Bladder microvascular endothelial cell (primary cell): Measurements from ENCODE around the gene TM4SF5. TPM values are rescaled to one million over a fixed set of nuclear protein-coding genes. Genes with fewer than 3 reads are reported as not detected.

Source experiments
- total RNA-seq: library from RNA; depleted of rRNA; stranded (reverse); fragments of >200 nt; gene quantifications from 2 replicates; pipeline ENCODE4 v1.2.3, GENCODE V29; 2014

Gene TM4SF5, protein sequence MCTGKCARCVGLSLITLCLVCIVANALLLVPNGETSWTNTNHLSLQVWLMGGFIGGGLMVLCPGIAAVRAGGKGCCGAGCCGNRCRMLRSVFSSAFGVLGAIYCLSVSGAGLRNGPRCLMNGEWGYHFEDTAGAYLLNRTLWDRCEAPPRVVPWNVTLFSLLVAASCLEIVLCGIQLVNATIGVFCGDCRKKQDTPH
- total RNA-seq, result not detected in 2 replicates

DNA sequence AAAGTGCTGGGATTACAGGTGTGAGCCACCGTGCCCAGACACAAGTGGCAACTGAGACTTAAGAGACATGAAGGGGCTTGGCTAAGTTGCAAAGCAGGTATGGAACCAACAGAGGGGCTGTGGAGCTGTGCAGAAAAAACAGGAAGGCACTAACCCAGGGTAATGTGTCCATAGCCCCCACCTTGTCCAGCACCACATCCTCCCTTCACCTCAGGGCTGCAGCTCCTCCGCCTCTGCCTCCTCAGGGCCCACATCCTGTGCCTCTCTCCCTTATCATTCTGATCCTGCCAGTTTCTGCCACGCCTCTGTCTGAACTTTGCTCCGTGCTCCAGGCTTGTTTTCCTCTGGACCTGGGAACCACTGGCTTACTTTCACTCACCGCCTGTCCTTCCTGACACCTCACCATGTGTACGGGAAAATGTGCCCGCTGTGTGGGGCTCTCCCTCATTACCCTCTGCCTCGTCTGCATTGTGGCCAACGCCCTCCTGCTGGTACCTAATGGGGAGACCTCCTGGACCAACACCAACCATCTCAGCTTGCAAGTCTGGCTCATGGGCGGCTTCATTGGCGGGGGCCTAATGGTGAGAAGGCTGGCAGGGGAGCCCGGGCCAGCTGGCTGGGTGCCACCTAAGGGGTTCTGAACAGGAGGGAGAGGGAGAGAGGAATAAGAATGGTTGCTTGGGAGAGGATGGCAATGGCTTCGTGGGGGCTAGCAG is at the start of gene TM4SF5:
Gene TM4SF5 (plus strand): TSS at position 368 of the 716 bp plus-strand sequence. CDS start 37 bp downstream, at position 405.

DNA sequence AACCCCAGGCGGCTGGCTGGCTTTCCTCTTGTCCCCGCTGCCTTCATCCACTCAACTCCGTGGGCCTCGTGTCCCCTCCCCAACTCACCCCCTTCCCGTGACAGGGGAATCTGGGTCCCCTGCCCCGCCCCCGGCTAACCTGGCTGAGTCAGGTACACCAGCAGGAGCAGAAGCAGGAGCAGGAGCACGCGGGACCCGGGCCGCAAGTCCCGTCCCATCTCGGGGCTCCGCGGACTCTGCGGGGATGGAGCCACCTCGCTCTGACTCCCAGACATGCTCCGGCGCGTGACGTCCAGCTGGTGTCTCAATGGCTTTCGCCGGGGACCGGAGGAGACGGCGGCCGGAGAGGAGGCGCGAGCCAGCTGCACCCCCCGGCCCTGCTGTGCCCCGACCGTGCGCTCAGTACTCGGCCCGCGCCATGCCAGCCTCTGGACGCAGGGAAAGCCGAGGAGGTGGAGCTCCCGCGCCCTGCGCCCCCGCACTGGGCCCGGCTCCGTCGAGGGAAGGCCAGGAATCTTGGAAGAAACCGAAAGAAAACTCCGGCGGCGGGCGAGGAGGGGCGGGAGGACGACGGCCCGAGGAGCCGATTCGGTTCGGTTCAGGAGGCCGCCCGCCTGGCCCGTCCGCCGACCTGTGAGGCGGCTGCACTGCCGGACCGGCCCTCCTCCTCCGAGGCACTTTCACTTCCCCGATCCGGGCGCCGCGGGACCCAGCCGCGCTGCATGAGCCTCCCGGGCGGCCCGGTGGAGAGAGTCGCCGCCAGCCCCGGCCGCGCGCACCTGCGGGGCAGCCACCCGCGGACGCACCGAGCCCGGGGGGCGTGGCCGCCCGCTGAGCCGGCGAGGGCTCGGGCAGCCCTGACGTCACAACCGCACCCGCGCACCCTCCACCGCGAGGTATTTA is 32.3 kb upstream of the TM4SF5 start, which contains the start of the genes CXCL16 and ZMYND15:
Gene CXCL16 (minus strand): TSS at position 807 of the 903 bp plus-strand sequence. CDS start 589 bp downstream, at position 218.
Gene ZMYND15 (plus strand): TSS at position 712 of the 903 bp plus-strand sequence. CDS start 716 bp downstream, outside the sequence.

DNA sequence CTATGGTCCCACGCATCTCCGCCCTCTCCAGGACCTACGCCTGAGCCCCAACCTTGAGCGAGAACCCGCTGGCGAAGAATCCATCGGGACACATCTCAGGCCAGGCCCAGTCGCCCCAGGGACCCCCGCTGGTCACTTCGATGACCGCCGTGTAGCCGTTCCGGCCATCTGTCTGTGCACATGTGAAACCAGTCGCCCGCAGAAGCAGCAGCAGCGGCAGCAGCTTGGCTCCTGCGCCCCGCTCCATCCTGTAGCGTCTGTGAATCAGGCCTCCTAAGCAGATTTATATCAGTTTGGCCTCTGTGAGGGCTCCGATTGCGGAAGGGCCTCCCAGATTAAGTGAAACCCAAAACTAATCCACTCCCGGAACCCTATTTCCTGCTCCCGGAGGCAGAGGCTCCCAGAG is 14.4 kb downstream of the TM4SF5 start, which contains the start of gene VMO1:
Gene VMO1 (minus strand): TSS at position 259 of the 406 bp plus-strand sequence. CDS start 12 bp downstream, at position 247.

DNA sequence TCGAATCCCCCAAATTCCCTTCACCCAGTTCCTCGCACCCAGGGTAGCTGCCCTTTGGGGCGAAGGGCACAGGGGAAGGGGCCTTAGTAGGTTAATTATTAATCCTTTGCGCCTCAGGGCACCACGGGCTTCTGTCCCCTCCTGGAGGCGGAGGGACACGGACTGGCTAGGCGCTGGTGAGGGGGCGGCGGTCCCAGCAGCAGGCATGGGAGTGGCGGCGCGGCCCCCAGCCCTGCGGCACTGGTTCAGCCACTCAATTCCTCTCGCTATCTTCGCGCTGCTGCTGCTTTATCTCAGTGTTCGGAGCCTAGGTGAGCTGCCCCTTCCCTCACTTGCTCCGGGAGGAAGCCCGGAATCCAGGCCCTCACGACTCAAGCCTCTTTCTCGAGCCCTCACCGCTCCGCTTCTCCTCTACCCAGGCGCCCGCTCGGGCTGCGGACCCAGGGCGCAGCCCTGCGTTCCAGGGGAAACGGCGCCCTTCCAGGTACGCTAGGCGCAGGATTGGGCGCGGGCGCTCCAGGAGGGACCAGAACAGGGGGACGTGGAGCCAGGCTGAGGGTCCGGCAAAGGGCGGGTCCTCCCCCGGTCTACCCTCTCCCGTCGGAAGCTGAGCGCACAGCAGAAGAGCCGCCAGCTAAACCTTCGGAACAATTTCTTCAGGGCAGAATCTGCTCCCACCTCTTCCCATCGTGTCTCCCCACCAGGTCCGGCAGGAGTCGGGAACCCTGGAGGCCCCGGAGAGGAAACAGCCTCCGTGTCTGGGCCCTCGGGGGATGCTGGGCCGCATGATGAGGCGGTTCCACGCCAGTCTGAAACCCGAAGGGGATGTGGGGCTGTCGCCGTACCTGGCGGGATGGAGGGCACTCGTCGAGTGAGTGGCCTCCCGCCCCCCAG is 17.4 kb downstream of the TM4SF5 start, which contains the start of gene GLTPD2:
Gene GLTPD2 (plus strand): TSS at position 158 of the 894 bp plus-strand sequence. CDS start 48 bp downstream, at position 206.

DNA sequence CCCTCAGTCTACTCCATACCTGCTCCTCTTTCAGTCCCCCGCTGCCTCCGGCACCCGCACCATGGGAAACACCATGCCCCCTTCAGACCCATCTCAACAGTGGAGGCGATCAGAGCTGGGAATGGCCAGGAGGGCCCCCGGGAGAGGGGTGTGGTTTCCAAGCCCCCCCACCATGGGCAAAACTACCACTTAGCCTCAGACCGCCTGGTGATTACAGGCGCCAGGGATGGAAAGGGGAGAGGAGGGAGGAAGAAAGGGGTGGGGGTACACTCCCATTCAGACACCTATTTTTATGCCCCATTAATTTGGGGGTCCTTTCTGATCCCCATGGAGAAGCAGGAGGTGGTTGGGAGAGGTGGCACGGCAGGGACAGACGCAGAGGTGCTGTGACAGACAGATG is 30.5 kb downstream of the TM4SF5 start, which contains the start of gene C17orf114:
Gene C17orf114 (minus strand): TSS at position 101 of the 400 bp plus-strand sequence.

DNA sequence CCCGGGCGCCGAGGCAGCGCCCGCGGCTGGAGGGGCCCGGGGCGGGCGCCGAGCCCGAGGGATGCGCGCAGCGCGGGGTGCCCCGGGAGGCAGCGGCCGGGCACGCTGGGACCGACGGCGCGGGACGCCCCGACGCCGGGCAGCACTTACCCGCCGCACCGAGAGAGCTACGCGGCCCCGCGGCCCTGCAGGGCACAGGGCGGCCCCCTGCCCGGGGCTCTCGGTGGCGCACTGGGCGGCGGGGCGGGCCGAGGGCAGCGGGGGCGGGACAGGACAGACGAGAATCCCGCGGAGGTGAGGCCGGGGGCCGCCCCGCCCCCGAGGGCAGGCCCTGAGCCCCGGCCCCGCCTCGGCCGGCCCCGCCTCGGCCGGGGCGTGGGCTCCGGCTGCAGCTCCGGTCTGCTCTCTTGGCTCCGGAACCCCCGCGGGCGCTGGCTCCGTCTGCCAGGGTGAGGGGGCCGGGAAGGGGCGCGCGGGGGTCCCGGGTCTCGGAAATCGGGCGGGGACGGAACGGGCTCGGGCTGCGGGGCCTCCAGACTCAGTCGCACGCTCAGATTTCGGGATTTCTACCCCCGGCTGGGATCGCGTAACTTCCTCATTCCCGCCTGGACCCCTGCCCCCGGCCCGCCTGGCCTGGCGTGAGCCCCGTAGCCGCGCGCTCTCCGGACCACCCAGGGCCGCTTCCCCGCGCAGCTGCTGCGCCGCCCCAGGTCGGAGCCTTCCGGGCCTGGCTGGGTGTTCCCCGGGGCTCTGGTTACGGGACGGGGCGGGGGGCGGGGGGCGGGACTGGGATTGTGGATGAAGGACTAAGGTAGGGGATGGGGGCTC is 35.3 kb downstream of the TM4SF5 start, which contains the start of gene PLD2:
Gene PLD2 (plus strand): TSS at position 376 of the 828 bp plus-strand sequence. CDS start 621 bp downstream, outside the sequence.

Other genes with a start within 250 kb of the TM4SF5 start
- gene MYBBP1A, start 216.5 kb upstream of the TM4SF5 start, total RNA-seq, result 33.4 and 42.7 TPM in 2 replicates
- under 0.01 TPM in 1 of 2 replicates, not detected in the other for gene GGT6, start 211.3 kb upstream of the TM4SF5 start, total RNA-seq
- not detected in 2 replicates for gene SMTNL2, start 187.4 kb upstream of the TM4SF5 start, total RNA-seq
- gene ALOX15, start 130.2 kb upstream of the TM4SF5 start, total RNA-seq, result not detected in 2 replicates
- 8.4 and 37.8 TPM in 2 replicates for gene PELP1, start 67.7 kb upstream of the TM4SF5 start, total RNA-seq
- 3.9 and 6.3 TPM in 2 replicates for gene ARRB2, start 61.3 kb upstream of the TM4SF5 start, total RNA-seq
- gene MED11, start 40.5 kb upstream of the TM4SF5 start, total RNA-seq, result 9.2 and 9.8 TPM in 2 replicates
- gene ZMYND15, start 32.1 kb upstream of the TM4SF5 start, total RNA-seq, result 0.19 TPM in 1 of 2 replicates, not detected in the other
- gene CXCL16, start 32.0 kb upstream of the TM4SF5 start, total RNA-seq, result 1.3 and 2.6 TPM in 2 replicates
- gene VMO1, start 14.5 kb downstream of the TM4SF5 start, total RNA-seq, result 0.13 TPM in 1 of 2 replicates, not detected in the other
- not detected in 2 replicates for gene GLTPD2, start 17.1 kb downstream of the TM4SF5 start, total RNA-seq
- 139 and 176 TPM in 2 replicates for gene PSMB6, start 24.3 kb downstream of the TM4SF5 start, total RNA-seq
- 26.4 and 39.3 TPM in 2 replicates for gene PLD2, start 35.3 kb downstream of the TM4SF5 start, total RNA-seq
- 30.0 and 78.7 TPM in 2 replicates for gene MINK1, start 61.5 kb downstream of the TM4SF5 start, total RNA-seq
- gene C17orf107, start 127.7 kb downstream of the TM4SF5 start, total RNA-seq, result 0.49 and 1.1 TPM in 2 replicates
- 0.31 and 0.32 TPM in 2 replicates for gene CHRNE, start 131.2 kb downstream of the TM4SF5 start, total RNA-seq
- gene GP1BA, start 160.4 kb downstream of the TM4SF5 start, total RNA-seq, result 0.13 TPM in 1 of 2 replicates, not detected in the other
- 45.8 and 61.3 TPM in 2 replicates for gene SLC25A11, start 168.2 kb downstream of the TM4SF5 start, total RNA-seq
- gene RNF167, start 168.4 kb downstream of the TM4SF5 start, total RNA-seq, result 13.4 and 18.6 TPM in 2 replicates
- 789 and 1,108 TPM in 2 replicates for gene PFN1, start 176.6 kb downstream of the TM4SF5 start, total RNA-seq
- gene ENO3, start 179.2 kb downstream of the TM4SF5 start, total RNA-seq, result 1.6 and 4.7 TPM in 2 replicates
- gene SPAG7, start 195.9 kb downstream of the TM4SF5 start, total RNA-seq, result 44.0 and 53.9 TPM in 2 replicates
- gene CAMTA2, start 215.8 kb downstream of the TM4SF5 start, total RNA-seq, result 6.5 and 14.0 TPM in 2 replicates
- gene INCA1, start 225.6 kb downstream of the TM4SF5 start, total RNA-seq, result 0.25 and 0.32 TPM in 2 replicates
- gene KIF1C, start 226.1 kb downstream of the TM4SF5 start, total RNA-seq, result 91.3 and 158 TPM in 2 replicates